Panc1 (cell line): ENCODE measurements around the gene LHX2. TPM values are rescaled to one million over a fixed set of nuclear protein-coding genes. Genes with fewer than 3 reads are reported as not detected.

Experiments
- ATAC-seq: fragments of 200-7000 bp; cut with Tn5 transposase; 2 replicates; pipeline ENCODE4 v1.9.1; 2020; ENCODE audit warnings: mild to moderate bottlenecking, moderate library complexity
- BruUV-seq: library from RNA; stranded (reverse); fragments of 400-500 nt; replicated peaks from 2 replicates; lab custom pipeline; 2021; lab: Mats Ljungman, UMichigan
- CTCF ChIA-PET: fragments of 300-600 bp; sonication (Branson Sonifier 250); formaldehyde crosslinking; loops from one replicate; lab custom pipeline; 2022; ENCODE audit warnings: antibody characterized with exemption; lab: Charles Lee
- POLR2A ChIA-PET: fragments of 300-600 bp; sonication (Branson Sonifier 250); formaldehyde crosslinking; loops from one replicate; lab custom pipeline; 2022; ENCODE audit warnings: antibody characterized with exemption; lab: Charles Lee
- DNase-seq: peaks from one replicate; pipeline ENCODE4 v3.0.0-alpha.2; 2010; ENCODE audit warnings: low read depth, low spot score
- H3K27ac ChIP-seq: 2 replicates; pipeline ENCODE4 v1.5.1; 2011; ENCODE audit warnings: mild to moderate bottlenecking, low read length, inconsistent platforms
- H3K27me3 ChIP-seq: fragments of 200-500 bp; sonication (Bioruptor generic); 2 replicates; pipeline ENCODE4 v1.6.0; 2014; ENCODE audit warnings: low read length, inconsistent platforms; ENCODE audit not compliant: control insufficient read depth, insufficient read depth
- H3K36me3 ChIP-seq: fragments of 200-500 bp; sonication (Bioruptor generic); 2 replicates; pipeline ENCODE4 v1.5.1; 2014; ENCODE audit warnings: inconsistent platforms, mild to moderate bottlenecking, low read length, moderate library complexity; ENCODE audit not compliant: control insufficient read depth, insufficient read depth
- H3K4me1 ChIP-seq: 2 replicates; pipeline ENCODE4 v1.5.1; 2011; ENCODE audit warnings: inconsistent platforms, mild to moderate bottlenecking, low read length, moderate library complexity; ENCODE audit not compliant: control insufficient read depth, insufficient read depth
- H3K4me3 ChIP-seq, 2 experiments: 2 replicates each; pipeline ENCODE4 v1.5.1; 2011 to 2012; ENCODE audit warnings: low read depth in 2 of 2, low read length in 2 of 2, mild to moderate bottlenecking in 2 of 2, inconsistent platforms in 1 of 2, moderate library complexity in 1 of 2
- H3K9me3 ChIP-seq: fragments of 200-500 bp; sonication (Bioruptor generic); 2 replicates; pipeline ENCODE4 v1.5.1; 2014; ENCODE audit warnings: low read depth, mild to moderate bottlenecking, inconsistent platforms, low read length, moderate library complexity; ENCODE audit not compliant: control insufficient read depth, insufficient read depth
- POLR2AphosphoS5 ChIP-seq: IDR thresholded peaks from 2 replicates; pipeline ENCODE4 v1.6.1; 2012; ENCODE audit warnings: mild to moderate bottlenecking, low read depth, low read length, moderate library complexity
- SIN3A ChIP-seq: IDR thresholded peaks from 2 replicates; pipeline ENCODE4 v1.6.1; 2012; ENCODE audit warnings: low read depth, mild to moderate bottlenecking, low read length, moderate library complexity, borderline replicate concordance; ENCODE audit not compliant: insufficient read depth
- TCF7L2 ChIP-seq: IDR thresholded peaks from 2 replicates; pipeline ENCODE4 v1.6.1; 2011; ENCODE audit warnings: mild to moderate bottlenecking, low read depth, low read length, inconsistent platforms
- in situ Hi-C: cut with HindIII; loops from 2 replicates; pipeline ENCODE4 v1.10.0; 2016; ENCODE audit warnings: low sequenced_read_pairs, low pct_unique_long_range_greater_than_20kb
- intact Hi-C: fragments of 100-400 bp; cut with micrococcal nuclease; formaldehyde crosslinking; loops from one replicate; pipeline ENCODE4 v1.10.0; 2022; ENCODE audit not compliant: unreplicated experiment
- total RNA-seq: library from RNA; stranded (reverse); gene quantifications from one replicate; pipeline ENCODE4 v1.2.1, GENCODE V29; 2021; ENCODE audit not compliant: unreplicated experiment
- TF ChIP-seq, protein P1 (sequence below): fragments of 450-650 bp; IDR thresholded peaks from 2 replicates; pipeline ENCODE4 v1.5.1; 2017; ENCODE audit warnings: mild to moderate bottlenecking
- TF ChIP-seq, protein P2 (sequence below), 2 experiments: IDR thresholded peaks; 2 replicates each; pipeline ENCODE4 v1.6.1; 2011 to 2012; ENCODE audit warnings: low read depth in 2 of 2, control low read depth in 1 of 2, low read length in 1 of 2, mild to moderate bottlenecking in 1 of 2, moderate library complexity in 1 of 2; ENCODE audit not compliant: insufficient read depth in 1 of 2

LHX2 gene
- total RNA-seq, 1 experiment from 2014 or later: 0.36 TPM

GRCh38 chr9:123997665-123998277 lies 13.8 kb upstream of the LHX2 start:
- Histone ChIP-seq H3K36me3 (no peaks in the 10 kb centered on the region), H3K9me3 (no peaks in the 10 kb centered on the region), H3K4me1 (no peaks in the 10 kb centered on the region), H3K4me3 (no peak overlapping the region), H3K27ac (no peak overlapping the region), H3K27me3 (peaks cover 18% of the 10 kb centered on the region)
- POLR2A ChIA-PET: no interaction called here
- CTCF ChIA-PET: no interaction called here
- in situ Hi-C loops: no loop called here
- intact Hi-C loops: no loop called here
- no TSS peak for BruUV-seq
- no peak for DNase-seq
- TF ChIP-seq POLR2AphosphoS5: no peak
- TF ChIP-seq, protein P1, sequence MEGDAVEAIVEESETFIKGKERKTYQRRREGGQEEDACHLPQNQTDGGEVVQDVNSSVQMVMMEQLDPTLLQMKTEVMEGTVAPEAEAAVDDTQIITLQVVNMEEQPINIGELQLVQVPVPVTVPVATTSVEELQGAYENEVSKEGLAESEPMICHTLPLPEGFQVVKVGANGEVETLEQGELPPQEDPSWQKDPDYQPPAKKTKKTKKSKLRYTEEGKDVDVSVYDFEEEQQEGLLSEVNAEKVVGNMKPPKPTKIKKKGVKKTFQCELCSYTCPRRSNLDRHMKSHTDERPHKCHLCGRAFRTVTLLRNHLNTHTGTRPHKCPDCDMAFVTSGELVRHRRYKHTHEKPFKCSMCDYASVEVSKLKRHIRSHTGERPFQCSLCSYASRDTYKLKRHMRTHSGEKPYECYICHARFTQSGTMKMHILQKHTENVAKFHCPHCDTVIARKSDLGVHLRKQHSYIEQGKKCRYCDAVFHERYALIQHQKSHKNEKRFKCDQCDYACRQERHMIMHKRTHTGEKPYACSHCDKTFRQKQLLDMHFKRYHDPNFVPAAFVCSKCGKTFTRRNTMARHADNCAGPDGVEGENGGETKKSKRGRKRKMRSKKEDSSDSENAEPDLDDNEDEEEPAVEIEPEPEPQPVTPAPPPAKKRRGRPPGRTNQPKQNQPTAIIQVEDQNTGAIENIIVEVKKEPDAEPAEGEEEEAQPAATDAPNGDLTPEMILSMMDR: no peak
- ATAC-seq: 0 out of 2 replicates have a peak, but pooled peaks have one; percentile 27

GRCh38 chr9:123998278-123998925 lies 13.2 kb upstream of the LHX2 start:
- ChIA-PET CTCF (no interaction called here), POLR2A (no interaction called here)
- intact Hi-C loops (no loop called here), in situ Hi-C loops (no loop called here)
- Histone ChIP-seq H3K4me3 (no peak overlapping the region), H3K9me3 (no peaks in the 10 kb centered on the region), H3K27ac (no peak overlapping the region), H3K4me1 (no peaks in the 10 kb centered on the region), H3K36me3 (no peaks in the 10 kb centered on the region), H3K27me3 (peaks cover 24% of the 10 kb centered on the region)
- no peak for ATAC-seq
- BruUV-seq: no TSS peak
- TF ChIP-seq POLR2AphosphoS5: no peak
- TF ChIP-seq, protein P1: no peak
- no peak for TF ChIP-seq SIN3A
- TF ChIP-seq, protein P2, sequence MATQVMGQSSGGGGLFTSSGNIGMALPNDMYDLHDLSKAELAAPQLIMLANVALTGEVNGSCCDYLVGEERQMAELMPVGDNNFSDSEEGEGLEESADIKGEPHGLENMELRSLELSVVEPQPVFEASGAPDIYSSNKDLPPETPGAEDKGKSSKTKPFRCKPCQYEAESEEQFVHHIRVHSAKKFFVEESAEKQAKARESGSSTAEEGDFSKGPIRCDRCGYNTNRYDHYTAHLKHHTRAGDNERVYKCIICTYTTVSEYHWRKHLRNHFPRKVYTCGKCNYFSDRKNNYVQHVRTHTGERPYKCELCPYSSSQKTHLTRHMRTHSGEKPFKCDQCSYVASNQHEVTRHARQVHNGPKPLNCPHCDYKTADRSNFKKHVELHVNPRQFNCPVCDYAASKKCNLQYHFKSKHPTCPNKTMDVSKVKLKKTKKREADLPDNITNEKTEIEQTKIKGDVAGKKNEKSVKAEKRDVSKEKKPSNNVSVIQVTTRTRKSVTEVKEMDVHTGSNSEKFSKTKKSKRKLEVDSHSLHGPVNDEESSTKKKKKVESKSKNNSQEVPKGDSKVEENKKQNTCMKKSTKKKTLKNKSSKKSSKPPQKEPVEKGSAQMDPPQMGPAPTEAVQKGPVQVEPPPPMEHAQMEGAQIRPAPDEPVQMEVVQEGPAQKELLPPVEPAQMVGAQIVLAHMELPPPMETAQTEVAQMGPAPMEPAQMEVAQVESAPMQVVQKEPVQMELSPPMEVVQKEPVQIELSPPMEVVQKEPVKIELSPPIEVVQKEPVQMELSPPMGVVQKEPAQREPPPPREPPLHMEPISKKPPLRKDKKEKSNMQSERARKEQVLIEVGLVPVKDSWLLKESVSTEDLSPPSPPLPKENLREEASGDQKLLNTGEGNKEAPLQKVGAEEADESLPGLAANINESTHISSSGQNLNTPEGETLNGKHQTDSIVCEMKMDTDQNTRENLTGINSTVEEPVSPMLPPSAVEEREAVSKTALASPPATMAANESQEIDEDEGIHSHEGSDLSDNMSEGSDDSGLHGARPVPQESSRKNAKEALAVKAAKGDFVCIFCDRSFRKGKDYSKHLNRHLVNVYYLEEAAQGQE (IDR thresholded peaks at IDR 0.05; ENCODE audit: insufficient read depth in 1 of 2, low read depth in 2 of 2, low read length in 1 of 2): no peak
- TF ChIP-seq TCF7L2: no peak
- no peak for DNase-seq
